ENCODE results near the gene RHOD. TPM values are rescaled to one million over a fixed set of nuclear protein-coding genes. Genes with fewer than 3 reads are reported as not detected.

Gene RHOD
- total and polyA plus RNA-seq, 4 donors = 1.3 to 16.8 (median 3.2) TPM

GRCh38 chr11:67118801-67119584 is 62.3 kb downstream of the RHOD start, which contains the start of gene KDM2A:
TSS of gene KDM2A (plus strand) at chr11:67119263. CDS start at chr11:67121317, 2,054 bp downstream.
- H3K27ac ChIP-seq (ENCODE audit: low read depth, low read length) = peak within 1 kb of the TSS; percentile 93
- H3K9me3 ChIP-seq (ENCODE audit: control insufficient read depth, insufficient read depth, low read length) = no peaks in the 10 kb centered on the region
- H3K4me3 ChIP-seq (ENCODE audit: low read depth, low read length) = peak within 1 kb of the TSS; percentile 85
- peak; percentile 98 to 100 (median 99) for DNase-seq (ENCODE audit: low read depth in 4 of 6, low spot score in 6 of 6)
- under 1% methylated on average over 84 of the region's 97 CpGs for WGBS (ENCODE audit: insufficient coverage)
- H3K27me3 ChIP-seq (ENCODE audit: control insufficient read depth, insufficient read depth, low read length) = no peaks in the 10 kb centered on the region
- H3K4me1 ChIP-seq (ENCODE audit: control insufficient read depth, insufficient read depth, low read length) = peaks cover 17% of the 10 kb centered on the region
- peaks cover 4% of the 10 kb centered on the region for H3K36me3 ChIP-seq (ENCODE audit: control insufficient read depth, insufficient read depth, low read length)

- 0% methylated on average over 58 of the region's 61 CpGs for WGBS (ENCODE audit: insufficient coverage)
- H3K9me3 ChIP-seq (ENCODE audit: control insufficient read depth, insufficient read depth, low read length) = no peaks in the 10 kb centered on the region
- peak overlapping the region; percentile 85 for H3K4me3 ChIP-seq (ENCODE audit: low read depth, low read length)
- H3K27me3 ChIP-seq (ENCODE audit: control insufficient read depth, insufficient read depth, low read length) = no peaks in the 10 kb centered on the region
- H3K27ac ChIP-seq (ENCODE audit: low read depth, low read length) = peak overlapping the region; percentile 93
- peaks cover 17% of the 10 kb centered on the region for H3K4me1 ChIP-seq (ENCODE audit: control insufficient read depth, insufficient read depth, low read length)
- peaks cover 8% of the 10 kb centered on the region for H3K36me3 ChIP-seq (ENCODE audit: control insufficient read depth, insufficient read depth, low read length)
- DNase-seq (ENCODE audit: low read depth in 4 of 6, low spot score in 6 of 6) = peak in 2 of 6 donors; percentile 39 to 47
Measured at GRCh38 chr11:67119585-67120391, 63.1 kb downstream of the RHOD start.

GRCh38 chr11:67120456-67120855 is 63.8 kb downstream of the RHOD start:
- Histone ChIP-seq H3K4me1 (ENCODE audit: control insufficient read depth, insufficient read depth, low read length) (peaks cover 15% of the 10 kb centered on the region), H3K36me3 (ENCODE audit: control insufficient read depth, insufficient read depth, low read length) (peaks cover 13% of the 10 kb centered on the region), H3K27ac (ENCODE audit: low read depth, low read length) (peak overlapping the region; percentile 74), H3K9me3 (ENCODE audit: control insufficient read depth, insufficient read depth, low read length) (no peaks in the 10 kb centered on the region), H3K4me3 (ENCODE audit: low read depth, low read length) (peak overlapping the region; percentile 85), H3K27me3 (ENCODE audit: control insufficient read depth, insufficient read depth, low read length) (no peaks in the 10 kb centered on the region)
- no peak for DNase-seq (ENCODE audit: low read depth in 4 of 6, low spot score in 6 of 6)
- WGBS (ENCODE audit: insufficient coverage) = no CpG with 5 or more reads among the region's 12 CpGs

GRCh38 chr11:67120881-67121710 is 64.4 kb downstream of the RHOD start:
- Histone ChIP-seq H3K4me1 (ENCODE audit: control insufficient read depth, insufficient read depth, low read length) (peaks cover 13% of the 10 kb centered on the region), H3K27ac (ENCODE audit: low read depth, low read length) (peak overlapping the region; percentile 74), H3K36me3 (ENCODE audit: control insufficient read depth, insufficient read depth, low read length) (peaks cover 20% of the 10 kb centered on the region), H3K4me3 (ENCODE audit: low read depth, low read length) (peak overlapping the region; percentile 85), H3K27me3 (ENCODE audit: control insufficient read depth, insufficient read depth, low read length) (no peaks in the 10 kb centered on the region), H3K9me3 (ENCODE audit: control insufficient read depth, insufficient read depth, low read length) (no peaks in the 10 kb centered on the region)
- peak in 2 of 6 donors; percentile 16 to 30 for DNase-seq (ENCODE audit: low read depth in 4 of 6, low spot score in 6 of 6)
- 0% methylated on average over 2 of the region's 9 CpGs for WGBS (ENCODE audit: insufficient coverage)

Other genes starting within 250 kb of the RHOD start
- gene RCE1, start 213.4 kb upstream of the RHOD start, total RNA-seq = 10 to 100 TPM in 1 of 2 donors, 1 to 10 TPM in 1; 9.8 to 17.5 TPM
- gene RCE1, start 213.4 kb upstream of the RHOD start, polyA plus RNA-seq (ENCODE audit: insufficient read length in 2 of 2) = 10 to 100 TPM; 22.6 to 32.1 TPM
- 10 to 100 TPM; 17.8 to 42.2 TPM for gene LRFN4, start 199.8 kb upstream of the RHOD start, total RNA-seq
- gene LRFN4, start 199.8 kb upstream of the RHOD start, polyA plus RNA-seq (ENCODE audit: insufficient read length in 2 of 2) = 10 to 100 TPM; 76.6 to 76.9 TPM
- 10 to 100 TPM; 33.9 to 49.1 TPM for gene PC, start 98.5 kb upstream of the RHOD start, total RNA-seq
- gene PC, start 98.5 kb upstream of the RHOD start, polyA plus RNA-seq (ENCODE audit: insufficient read length in 2 of 2) = 10 to 100 TPM; 60.0 to 71.8 TPM
- under 1 TPM in 1 of 2 donors, not detected in 1; 0.39 TPM for gene C11orf86, start 81.5 kb upstream of the RHOD start, total RNA-seq
- gene C11orf86, start 81.5 kb upstream of the RHOD start, polyA plus RNA-seq (ENCODE audit: insufficient read length in 2 of 2) = under 1 TPM; 0.18 to 0.29 TPM
- 10 to 100 TPM in 1 of 2 donors, 1 to 10 TPM in 1; 3.5 to 12.5 TPM for gene SYT12, start 33.7 kb upstream of the RHOD start, total RNA-seq
- 10 to 100 TPM; 14.2 to 18.2 TPM for gene SYT12, start 33.7 kb upstream of the RHOD start, polyA plus RNA-seq (ENCODE audit: insufficient read length in 2 of 2)
- 10 to 100 TPM; 46.3 to 58.1 TPM for gene KDM2A, start 62.4 kb downstream of the RHOD start, total RNA-seq
- gene KDM2A, start 62.4 kb downstream of the RHOD start, polyA plus RNA-seq (ENCODE audit: insufficient read length in 2 of 2) = 10 to 100 TPM; 56.6 to 71.5 TPM
- 10 to 100 TPM; 44.6 to 44.9 TPM for gene GRK2, start 209.6 kb downstream of the RHOD start, total RNA-seq
- 100 to 1,000 TPM; 107 to 125 TPM for gene GRK2, start 209.6 kb downstream of the RHOD start, polyA plus RNA-seq (ENCODE audit: insufficient read length in 2 of 2)
- 10 to 100 TPM; 42.8 to 44.9 TPM for gene ANKRD13D, start 232.5 kb downstream of the RHOD start, total RNA-seq
- gene ANKRD13D, start 232.5 kb downstream of the RHOD start, polyA plus RNA-seq (ENCODE audit: insufficient read length in 2 of 2) = 100 to 1,000 TPM in 1 of 2 donors, 10 to 100 TPM in 1; 77.3 to 115 TPM
- gene SSH3, start 246.7 kb downstream of the RHOD start, total RNA-seq = 10 to 100 TPM in 1 of 2 donors, 1 to 10 TPM in 1; 7.1 to 14.7 TPM
- gene SSH3, start 246.7 kb downstream of the RHOD start, polyA plus RNA-seq (ENCODE audit: insufficient read length in 2 of 2) = 10 to 100 TPM; 14.2 to 21.5 TPM